Testis (tissue), 2 donors: ENCODE measurements around the gene QRFP.

Source experiments
- POLR2A ChIP-seq: fragments of 450-650 bp; IDR thresholded peaks from one replicate; pipeline ENCODE4 v1.6.1; 2017; ENCODE audit warnings: antibody characterized with exemption, mild to moderate bottlenecking, moderate library complexity
- TF ChIP-seq, protein P1 (sequence below), 3 experiments: fragments of 450-650 bp in 2 of 3; fragments of 200-600 bp in 1 of 3; sonication (generic) in 1 of 3; IDR thresholded peaks; one replicate each; pipeline ENCODE4 v1.5.1; 2016 to 2019; ENCODE audit warnings: antibody characterized with exemption in 3 of 3, mild to moderate bottlenecking in 2 of 3, moderate library complexity in 1 of 3

GRCh38 chr9:130919559-130920145, 23.0 kb upstream of the QRFP start:
- TF ChIP-seq, protein P1, sequence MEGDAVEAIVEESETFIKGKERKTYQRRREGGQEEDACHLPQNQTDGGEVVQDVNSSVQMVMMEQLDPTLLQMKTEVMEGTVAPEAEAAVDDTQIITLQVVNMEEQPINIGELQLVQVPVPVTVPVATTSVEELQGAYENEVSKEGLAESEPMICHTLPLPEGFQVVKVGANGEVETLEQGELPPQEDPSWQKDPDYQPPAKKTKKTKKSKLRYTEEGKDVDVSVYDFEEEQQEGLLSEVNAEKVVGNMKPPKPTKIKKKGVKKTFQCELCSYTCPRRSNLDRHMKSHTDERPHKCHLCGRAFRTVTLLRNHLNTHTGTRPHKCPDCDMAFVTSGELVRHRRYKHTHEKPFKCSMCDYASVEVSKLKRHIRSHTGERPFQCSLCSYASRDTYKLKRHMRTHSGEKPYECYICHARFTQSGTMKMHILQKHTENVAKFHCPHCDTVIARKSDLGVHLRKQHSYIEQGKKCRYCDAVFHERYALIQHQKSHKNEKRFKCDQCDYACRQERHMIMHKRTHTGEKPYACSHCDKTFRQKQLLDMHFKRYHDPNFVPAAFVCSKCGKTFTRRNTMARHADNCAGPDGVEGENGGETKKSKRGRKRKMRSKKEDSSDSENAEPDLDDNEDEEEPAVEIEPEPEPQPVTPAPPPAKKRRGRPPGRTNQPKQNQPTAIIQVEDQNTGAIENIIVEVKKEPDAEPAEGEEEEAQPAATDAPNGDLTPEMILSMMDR (IDR thresholded peaks at IDR 0.05), result no peak
- TF ChIP-seq POLR2A, result no peak
